Hematopoietic multipotent progenitor cell treated with erythropoietin and hydrocortisone succinate and interleukin-3 and kit ligand, for 17 days (in vitro differentiated cells): Measurements from ENCODE around the gene SSH2.

Source experiments
- DNase-seq: peaks from one replicate; pipeline ENCODE4 v3.0.0-alpha.2; 2015; ENCODE audit warnings: low spot score

The SSH2 gene

DNA sequence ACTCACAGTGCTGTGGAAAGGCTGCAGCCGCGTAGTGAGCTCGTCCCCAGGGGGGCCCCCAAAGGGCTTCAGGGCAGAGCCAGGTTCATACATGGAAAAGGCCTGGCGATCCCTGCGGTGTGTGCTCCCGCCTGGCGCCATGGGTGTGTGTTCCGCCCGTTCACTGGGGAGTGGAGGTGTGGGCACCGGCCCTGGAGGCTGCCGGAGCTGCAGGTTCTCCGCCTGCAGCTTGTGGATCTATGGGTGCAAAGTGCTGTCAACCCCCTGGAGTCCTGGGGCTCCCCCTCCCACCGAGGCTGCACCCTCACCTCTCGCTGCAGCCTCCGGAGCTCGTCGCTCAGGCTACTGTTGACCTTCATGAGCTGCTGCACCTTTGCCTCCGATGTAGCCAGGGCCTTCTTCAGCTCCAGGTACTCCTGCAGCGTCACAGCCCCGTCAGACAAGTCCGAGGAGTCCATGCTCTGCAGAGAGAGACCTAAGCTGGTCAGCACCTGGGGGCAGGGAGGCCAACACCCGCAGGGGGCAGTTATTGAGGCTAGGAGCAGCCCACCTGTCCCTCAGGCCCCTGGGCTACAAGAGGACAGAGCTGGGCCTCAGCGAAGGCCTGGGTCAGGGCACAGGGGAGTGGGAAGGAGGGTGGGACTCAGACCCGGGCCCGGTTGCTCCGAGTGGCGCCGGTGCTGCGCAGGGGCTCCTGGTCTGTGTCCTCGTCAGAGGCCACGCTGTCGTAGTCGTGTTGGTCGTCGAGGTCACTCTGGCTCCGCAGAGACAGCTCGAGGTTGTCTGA lies 353.6 kb downstream of the SSH2 start:
- DNase-seq = no peak
